H1 (cell line): ENCODE results near the gene FRMPD1. TPM values are rescaled to one million over a fixed set of nuclear protein-coding genes. Genes with fewer than 3 reads are reported as not detected.

Experiments used
- CTCF ChIA-PET: fragments of 300-600 bp; sonication (Branson Sonifier 250); formaldehyde crosslinking; loops from one replicate; lab custom pipeline; 2021; ENCODE audit not compliant: partially characterized antibody; lab: Charles Lee
- POLR2A ChIA-PET: fragments of 300-600 bp; sonication (Branson Sonifier 250); formaldehyde crosslinking; loops from one replicate; lab custom pipeline; 2021; ENCODE audit warnings: inconsistent platforms; ENCODE audit not compliant: partially characterized antibody; lab: Charles Lee
- DNase-seq, 2 experiments: peaks; one replicate each; pipeline versions ENCODE4 v3.0.0 to v3.0.0-alpha.2; 2010 to 2022; ENCODE audit warnings: low spot score in 2 of 2, low read depth in 1 of 2, mixed read lengths in 1 of 2
- FAIRE-seq: peaks from 2 replicates; lab custom pipeline; 2011; peaks lifted over from hg19 to GRCh38; lab: Jason Lieb, UNC
- H2AFZ ChIP-seq: 2 replicates; pipeline ENCODE4 v1.8.1; 2012; ENCODE audit warnings: low read length, inconsistent platforms
- H2AK5ac ChIP-seq: 2 replicates; pipeline ENCODE4 v1.6.1; 2013; ENCODE audit warnings: low read depth, low read length
- H2BK120ac ChIP-seq: replicated peaks from 2 replicates; pipeline ENCODE3; 2013; ENCODE audit warnings: low read depth, low read length, inconsistent platforms
- H2BK12ac ChIP-seq: 2 replicates; pipeline ENCODE4 v1.6.1; 2013; ENCODE audit warnings: low read depth, low read length
- H2BK15ac ChIP-seq: 2 replicates; pipeline ENCODE4 v1.6.1; 2013; ENCODE audit warnings: low read length
- H2BK20ac ChIP-seq: 2 replicates; pipeline ENCODE4 v1.6.1; 2013; ENCODE audit warnings: low read length
- H2BK5ac ChIP-seq: 2 replicates; pipeline ENCODE4 v1.6.1; 2013; ENCODE audit warnings: low read depth, low read length
- H3K14ac ChIP-seq: 2 replicates; pipeline ENCODE4 v1.6.1; 2013; ENCODE audit warnings: inconsistent platforms; ENCODE audit not compliant: insufficient read length
- H3K18ac ChIP-seq: 2 replicates; pipeline ENCODE4 v1.6.1; 2013; ENCODE audit warnings: low read length; ENCODE audit errors: extremely low read depth
- H3K23ac ChIP-seq: 2 replicates; pipeline ENCODE4 v1.6.1; 2013; ENCODE audit warnings: inconsistent platforms; ENCODE audit not compliant: insufficient read length
- H3K23me2 ChIP-seq: 2 replicates; pipeline ENCODE4 v1.6.1; 2013; ENCODE audit warnings: low read depth, low read length
- H3K27ac ChIP-seq: 2 replicates; pipeline ENCODE4 v1.6.1; 2011; ENCODE audit warnings: low read depth, low read length, inconsistent platforms
- H3K27me3 ChIP-seq, 4 experiments: replicated peaks in 1 of 4; 1 replicate in 1 of 4; 2 replicates in 3 of 4; pipeline versions ENCODE4 v1.6.1 to v1.8.1; 2011 to 2013; ENCODE audit warnings: low read length in 3 of 4, mild to moderate bottlenecking in 3 of 4, inconsistent platforms in 2 of 4, mixed read lengths in 2 of 4, moderate library complexity in 1 of 4; ENCODE audit not compliant: control insufficient read depth in 3 of 4, insufficient read depth in 3 of 4; ENCODE audit errors: extremely low read depth in 1 of 4
- H3K36me3 ChIP-seq, 4 experiments: 2 replicates each; pipeline versions ENCODE4 v1.6.1 to v1.8.1; 2011 to 2013; ENCODE audit warnings: mild to moderate bottlenecking in 4 of 4, low read length in 3 of 4, moderate library complexity in 2 of 4, control low read depth in 1 of 4, inconsistent platforms in 1 of 4; ENCODE audit not compliant: insufficient read depth in 4 of 4, control insufficient read depth in 2 of 4
- H3K4ac ChIP-seq: replicated peaks from 2 replicates; pipeline ENCODE3; 2013; ENCODE audit warnings: low read length, low read depth, mixed read lengths, inconsistent platforms; ENCODE audit not compliant: insufficient read length
- H3K4me1 ChIP-seq, 4 experiments: replicated peaks in 1 of 4; 1 replicate in 1 of 4; 2 replicates in 3 of 4; pipeline versions ENCODE4 v1.6.1 to v1.8.1; 2011 to 2013; ENCODE audit warnings: low read length in 3 of 4, inconsistent platforms in 2 of 4, mixed read lengths in 1 of 4; ENCODE audit not compliant: insufficient read depth in 4 of 4, control insufficient read depth in 3 of 4
- H3K4me2 ChIP-seq, 2 experiments: 2 replicates each; pipeline versions ENCODE4 v1.6.1 to v1.8.1; 2011 to 2013; ENCODE audit warnings: low read depth in 2 of 2, low read length in 2 of 2, control low read depth in 1 of 2, inconsistent platforms in 1 of 2, mild to moderate bottlenecking in 1 of 2; ENCODE audit not compliant: insufficient read depth in 1 of 2
- H3K4me3 ChIP-seq, 4 experiments: fragments of 200-600, 300-600 bp in 1 of 4; sonication (generic), shearing (Covaris generic), sonication (Bioruptor Twin) in 1 of 4; 2 replicates each; pipeline versions ENCODE4 v1.5.1 to v1.8.1; 2011 to 2016; ENCODE audit warnings: low read length in 4 of 4, low read depth in 3 of 4, control low read depth in 2 of 4, inconsistent platforms in 2 of 4, mild to moderate bottlenecking in 2 of 4, mixed read lengths in 1 of 4, moderate library complexity in 1 of 4; ENCODE audit not compliant: insufficient read depth in 2 of 4; ENCODE audit errors: extremely low read depth in 1 of 4
- H3K56ac ChIP-seq: replicated peaks from 2 replicates; pipeline ENCODE3; 2013; ENCODE audit warnings: low read depth, mild to moderate bottlenecking, mixed read lengths, low read length, inconsistent platforms; ENCODE audit not compliant: insufficient read length
- H3K79me1 ChIP-seq: 2 replicates; pipeline ENCODE4 v1.6.1; 2013; ENCODE audit warnings: low read depth, low read length, control low read depth
- H3K79me2 ChIP-seq, 2 experiments: 2 replicates each; pipeline versions ENCODE4 v1.6.1 to v1.8.1; 2012 to 2013; ENCODE audit warnings: low read length in 2 of 2, mild to moderate bottlenecking in 2 of 2, inconsistent platforms in 1 of 2; ENCODE audit not compliant: insufficient read depth in 2 of 2, control insufficient read depth in 1 of 2
- H3K9ac ChIP-seq, 4 experiments: replicated peaks in 1 of 4; 1 replicate in 1 of 4; 2 replicates in 3 of 4; pipeline versions ENCODE4 v1.6.1 to v1.8.1; 2011 to 2013; ENCODE audit warnings: low read depth in 3 of 4, low read length in 3 of 4, control low read depth in 2 of 4, mild to moderate bottlenecking in 2 of 4, moderate library complexity in 2 of 4, inconsistent platforms in 1 of 4; ENCODE audit errors: extremely low read depth in 1 of 4
- H3K9me3 ChIP-seq, 2 experiments: 2 replicates each; pipeline versions ENCODE4 v1.6.1 to v1.8.1; 2012 to 2013; ENCODE audit warnings: mild to moderate bottlenecking in 2 of 2, moderate library complexity in 2 of 2, control low read depth in 1 of 2, inconsistent platforms in 1 of 2, low read depth in 1 of 2, low read length in 1 of 2, mixed read lengths in 1 of 2; ENCODE audit not compliant: insufficient read depth in 2 of 2
- H4K20me1 ChIP-seq, 2 experiments: replicated peaks in 1 of 2; 2 replicates each; pipeline versions ENCODE3 to v1.8.1; 2011 to 2013; ENCODE audit warnings: inconsistent platforms in 2 of 2, low read length in 2 of 2, mild to moderate bottlenecking in 1 of 2; ENCODE audit not compliant: insufficient read depth in 2 of 2, control insufficient read depth in 1 of 2
- H4K5ac ChIP-seq: 2 replicates; pipeline ENCODE4 v1.6.1; 2013; ENCODE audit warnings: low read length, low read depth, mixed read lengths, inconsistent platforms; ENCODE audit not compliant: insufficient read length
- H4K8ac ChIP-seq: 2 replicates; pipeline ENCODE4 v1.8.0; 2013; ENCODE audit warnings: mild to moderate bottlenecking, moderate library complexity, low read length, inconsistent platforms; ENCODE audit not compliant: insufficient read depth; ENCODE audit errors: extremely low read depth
- H4K91ac ChIP-seq: replicated peaks from 2 replicates; pipeline ENCODE3; 2013; ENCODE audit warnings: low read length, mixed read lengths, inconsistent platforms; ENCODE audit not compliant: insufficient read length
- BRCA1 ChIP-seq: IDR thresholded peaks from 2 replicates; pipeline ENCODE4 v1.6.1; 2012; ENCODE audit warnings: low read depth, low read length, improper control_type of control experiment
- CHD1 ChIP-seq: IDR thresholded peaks from 2 replicates; pipeline ENCODE4 v1.6.1; 2012; ENCODE audit warnings: low read depth, low read length, improper control_type of control experiment
- CHD2 ChIP-seq: IDR thresholded peaks from 2 replicates; pipeline ENCODE4 v1.6.1; 2012; ENCODE audit warnings: low read length, improper control_type of control experiment
- CREB1 ChIP-seq: IDR thresholded peaks from 2 replicates; pipeline ENCODE4 v1.6.1; 2012; ENCODE audit warnings: inconsistent platforms
- EP300 ChIP-seq, 2 experiments: IDR thresholded peaks; 1 replicate in 1 of 2; 2 replicates in 1 of 2; pipeline ENCODE4 v1.6.1; 2011 to 2012; ENCODE audit warnings: low read depth in 2 of 2, low read length in 2 of 2, mild to moderate bottlenecking in 2 of 2, borderline replicate concordance in 1 of 2, inconsistent platforms in 1 of 2, moderate library complexity in 1 of 2
- GTF2F1 ChIP-seq: IDR thresholded peaks from 2 replicates; pipeline ENCODE4 v1.6.1; 2012; ENCODE audit warnings: low read depth, low read length, improper control_type of control experiment, borderline replicate concordance
- JUN ChIP-seq: IDR thresholded peaks from 2 replicates; pipeline ENCODE4 v1.6.1; 2011; ENCODE audit warnings: low read depth, mild to moderate bottlenecking, improper control_type of control experiment, low read length
- RAD21 ChIP-seq, 2 experiments: IDR thresholded peaks in 1 of 2; conservative IDR thresholded peaks in 1 of 2; 2 replicates each; pipeline ENCODE4 v1.6.1; 2011; ENCODE audit warnings: low read depth in 2 of 2, low read length in 2 of 2, improper control_type of control experiment in 1 of 2, inconsistent platforms in 1 of 2, mild to moderate bottlenecking in 1 of 2, moderate library complexity in 1 of 2
- SAP30 ChIP-seq: fragments of 300-600 bp; sonication (generic); IDR thresholded peaks from 2 replicates; pipeline ENCODE4 v1.7.1; 2012; ENCODE audit warnings: low read length, moderate library complexity, mild to moderate bottlenecking, inconsistent platforms; ENCODE audit not compliant: insufficient read depth, insufficient replicate concordance
- TCF12 ChIP-seq: IDR thresholded peaks from 2 replicates; pipeline ENCODE4 v1.6.1; 2011; ENCODE audit warnings: low read depth, mild to moderate bottlenecking, low read length
- YY1 ChIP-seq: IDR thresholded peaks from 2 replicates; pipeline ENCODE4 v1.6.1; 2011; ENCODE audit warnings: low read depth, mild to moderate bottlenecking, low read length
- WGBS, 2 experiments: shearing (Covaris generic) in 1 of 2; methylation state at CpG; one replicate each; pipeline versions ENCODE4 v1.1.6 to v1.1.7; 2013 to 2015; ENCODE audit warnings: low lambda C conversion rate in 2 of 2, mixed read lengths in 2 of 2, inconsistent platforms in 1 of 2, low coverage in 1 of 2, missing lambda C conversion rate in 1 of 2; ENCODE audit not compliant: insufficient replicate concordance in 2 of 2, insufficient coverage in 1 of 2, insufficient read length in 1 of 2; ENCODE audit errors: extremely low coverage in 1 of 2, missing lambda C conversion rate in 1 of 2; 5-methylcytosine and 5-hydroxymethylcytosine counted together
- polyA plus RNA-seq, 7 experiments: library from polyadenylated mRNA; depleted of rRNA in 3 of 7; stranded (reverse) in 5 of 7; unstranded in 2 of 7; fragments of >200 nt in 5 of 7; fragments of 200-250 nt in 2 of 7; gene quantifications; 1 replicate in 5 of 7; 2 replicates in 1 of 7; 4 replicates in 1 of 7; pipeline versions ENCODE4 v1.2.1 to v1.2.3, GENCODE V29; 2011 to 2013; ENCODE audit warnings: missing spikeins in 2 of 7, mixed read lengths in 2 of 7
- total RNA-seq: library from RNA; stranded (reverse); fragmentation: NEBNext Ultra II Directional; extraction: Animal tissue kit (Norgen Biotek cat#: 25700); gene quantifications from 2 replicates; pipeline ENCODE4 v1.2.1, GENCODE V29; 2021

FRMPD1 gene
- total and polyA plus RNA-seq, 2 of the 8 experiments (the other 6 are each of a cell fraction or from before 2014, with no cell fraction given) = 0.27 to 0.32 TPM

GRCh38 chr9:37682951-37683350, 32.2 kb downstream of the FRMPD1 start:
- Histone ChIP-seq H3K56ac (no peak overlapping the region), H3K9ac (no peak overlapping the region), H3K79me2 (no peaks in the 10 kb centered on the region), H3K4me3 (no peak overlapping the region), H3K9me3 (no peaks in the 10 kb centered on the region), H3K4ac (no peak overlapping the region), H3K4me1 (no peaks in the 10 kb centered on the region), H2BK5ac (no peak overlapping the region), H2BK12ac (no peak overlapping the region), H3K36me3 (no peaks in the 10 kb centered on the region), H3K14ac (no peak overlapping the region), H3K79me1 (no peaks in the 10 kb centered on the region), H2BK20ac (no peak overlapping the region), H3K4me2 (no peak overlapping the region), H3K18ac (no peak overlapping the region), H2AFZ (no peak overlapping the region), H3K27me3 (no peaks in the 10 kb centered on the region), H4K5ac (no peak overlapping the region), H3K23ac (no peak overlapping the region), H4K20me1 (peaks cover 0 to 2% of the 10 kb centered on the region in 2 experiments), H2BK15ac (no peak overlapping the region), H3K27ac (no peak overlapping the region), H4K8ac (no peak overlapping the region), H3K23me2 (no peaks in the 10 kb centered on the region; the same call in 1 of the 2 replicates), H4K91ac (no peak overlapping the region), H2BK120ac (no peak overlapping the region), H2AK5ac (no peak overlapping the region)
- ChIA-PET CTCF (interaction anchor here (0.6 kb wide), 1 partner anchor 61 kb away, joined by 3 read pairs; no protein-coding TSS in a partner anchor), POLR2A (no interaction called here)
- WGBS, 2 experiments = 85 to 100% methylated on average over 1 to 3 of the region's 3 CpGs
- no peak for TF ChIP-seq RAD21 (IDR thresholded peaks at IDR 0.05 in 1 of 2, conservative IDR thresholded peaks at IDR 0.05 in 1 of 2; ENCODE audit: low read depth in 2 of 2, low read length in 2 of 2)
- no peak for TF ChIP-seq YY1
- TF ChIP-seq TCF12 = no peak
- no peak for TF ChIP-seq JUN
- no peak for TF ChIP-seq GTF2F1
- no peak for TF ChIP-seq EP300 (IDR thresholded peaks at IDR 0.05; ENCODE audit: borderline replicate concordance in 1 of 2, low read depth in 2 of 2, low read length in 2 of 2)
- no peak for TF ChIP-seq CHD2
- no peak for TF ChIP-seq CHD1
- no peak for TF ChIP-seq CREB1
- no peak for TF ChIP-seq BRCA1
- no peak for TF ChIP-seq SAP30
- DNase-seq (no peak), FAIRE-seq (no peak)
